Neural cell (in vitro differentiated cells): Measurements from ENCODE around the gene LOXHD1. TPM values are rescaled to one million over a fixed set of nuclear protein-coding genes. Genes with fewer than 3 reads are reported as not detected.

Experiments
- H2AFZ ChIP-seq: fragments of 200-600, 300-800 bp; sonication (generic), shearing (Covaris generic); 2 replicates; pipeline ENCODE4 v1.6.0; 2014; ENCODE audit warnings: low read depth, mild to moderate bottlenecking, antibody characterized with exemption, low read length, moderate library complexity
- H3F3A ChIP-seq: fragments of 200-600 bp; shearing (Covaris generic); 2 replicates; pipeline ENCODE4 v1.6.1; 2016; ENCODE audit warnings: mild to moderate bottlenecking, moderate library complexity, mixed read lengths, antibody characterized with exemption, low read length; ENCODE audit not compliant: insufficient read depth, poor library complexity, severe bottlenecking
- H3K27ac ChIP-seq: fragments of 200-600, 300-800 bp; sonication (generic), shearing (Covaris generic); 2 replicates; pipeline ENCODE4 v1.5.1; 2014; ENCODE audit warnings: mild to moderate bottlenecking, low read length, moderate library complexity
- H3K27me3 ChIP-seq: fragments of 300-800, 200-600 bp; sonication (generic), shearing (Covaris generic); 2 replicates; pipeline ENCODE4 v1.6.0; 2014; ENCODE audit warnings: mild to moderate bottlenecking, low read depth, low read length, moderate library complexity; ENCODE audit not compliant: insufficient read depth
- H3K36me3 ChIP-seq: fragments of 300-800, 200-600 bp; sonication (generic), shearing (Covaris generic); 2 replicates; pipeline ENCODE4 v1.5.1; 2014; ENCODE audit warnings: mild to moderate bottlenecking, antibody characterized with exemption, low read length, moderate library complexity; ENCODE audit not compliant: insufficient read depth
- H3K4me2 ChIP-seq: fragments of 300-800, 200-600 bp; sonication (generic), shearing (Covaris generic); 2 replicates; pipeline ENCODE4 v1.6.0; 2014; ENCODE audit warnings: mild to moderate bottlenecking, low read length
- H3K4me3 ChIP-seq: fragments of 300-800, 200-600 bp; sonication (generic), shearing (Covaris generic); 2 replicates; pipeline ENCODE4 v1.5.1; 2014; ENCODE audit warnings: mild to moderate bottlenecking, low read length, moderate library complexity
- H3K79me2 ChIP-seq: fragments of 200-600 bp; shearing (Covaris generic); replicated peaks from 2 replicates; pipeline ENCODE4 v1.6.0; 2014; ENCODE audit warnings: mild to moderate bottlenecking, low read length, moderate library complexity; ENCODE audit not compliant: insufficient read depth
- H3K9ac ChIP-seq: fragments of 300-800, 200-600 bp; sonication (generic), shearing (Covaris generic); 2 replicates; pipeline ENCODE4 v1.6.1; 2016; ENCODE audit warnings: mild to moderate bottlenecking, low read length, mixed read lengths
- H3K9me2 ChIP-seq: fragments of 200-600 bp; shearing (Covaris generic); 2 replicates; pipeline ENCODE4 v1.6.1; 2016; ENCODE audit warnings: mild to moderate bottlenecking, low read length, mixed read lengths; ENCODE audit not compliant: insufficient read depth
- H3K9me3 ChIP-seq: fragments of 200-600, 300-800 bp; sonication (generic), shearing (Covaris generic); 2 replicates; pipeline ENCODE4 v1.6.1; 2016; ENCODE audit warnings: mild to moderate bottlenecking, mixed run types, low read length, moderate library complexity, mixed read lengths
- H4K20me1 ChIP-seq: fragments of 200-600 bp; shearing (Covaris generic); 2 replicates; pipeline ENCODE4 v1.6.1; 2016; ENCODE audit warnings: mild to moderate bottlenecking, mixed run types; ENCODE audit not compliant: insufficient read depth
- CTCF ChIP-seq: fragments of 450-650 bp; IDR thresholded peaks from 2 replicates; pipeline ENCODE4 v1.5.1; 2014; ENCODE audit warnings: antibody characterized with exemption, mild to moderate bottlenecking, moderate library complexity; ENCODE audit not compliant: poor library complexity, severe bottlenecking
- EP300 ChIP-seq: fragments of 450-650 bp; conservative IDR thresholded peaks from 2 replicates; pipeline ENCODE4 v1.6.1; 2014; ENCODE audit warnings: antibody characterized with exemption, mild to moderate bottlenecking, moderate library complexity; ENCODE audit not compliant: poor library complexity, severe bottlenecking
- EZH2 ChIP-seq: fragments of 200-600, 300-800 bp; shearing (Covaris generic), sonication (generic); IDR thresholded peaks from 2 replicates; pipeline ENCODE4 v1.6.1; 2014; ENCODE audit warnings: antibody characterized with exemption, low read length, borderline replicate concordance, mild to moderate bottlenecking; ENCODE audit not compliant: insufficient read depth, poor library complexity, severe bottlenecking
- MXI1 ChIP-seq: fragments of 450-650 bp; conservative IDR thresholded peaks from 2 replicates; pipeline ENCODE4 v1.6.1; 2014; ENCODE audit warnings: antibody characterized with exemption, mild to moderate bottlenecking; ENCODE audit not compliant: poor library complexity, severe bottlenecking
- POLR2AphosphoS5 ChIP-seq: IDR thresholded peaks from 2 replicates; pipeline ENCODE4 v1.6.1; 2012
- RAD21 ChIP-seq: fragments of 450-650 bp; conservative IDR thresholded peaks from 2 replicates; pipeline ENCODE4 v1.6.1; 2014; ENCODE audit warnings: antibody characterized with exemption, mild to moderate bottlenecking, moderate library complexity
- SMC3 ChIP-seq: fragments of 450-650 bp; conservative IDR thresholded peaks from 2 replicates; pipeline ENCODE4 v1.6.1; 2014; ENCODE audit warnings: antibody characterized with exemption, mild to moderate bottlenecking, moderate library complexity; ENCODE audit not compliant: poor library complexity
- TAF1 ChIP-seq: IDR thresholded peaks from 2 replicates; pipeline ENCODE4 v1.6.1; 2012; ENCODE audit warnings: low read depth
- polyA plus RNA-seq: library from polyadenylated mRNA; depleted of rRNA; stranded (reverse); fragments of >200 nt; gene quantifications from 2 replicates; pipeline ENCODE4 v1.2.3, GENCODE V29; 2014
- TF ChIP-seq, protein P1 (sequence below): IDR thresholded peaks from 2 replicates; pipeline ENCODE4 v1.6.1; 2012; ENCODE audit warnings: borderline replicate concordance

The LOXHD1 gene
- polyA plus RNA-seq, 1 donor from 2014 or later = not detected

DNA sequence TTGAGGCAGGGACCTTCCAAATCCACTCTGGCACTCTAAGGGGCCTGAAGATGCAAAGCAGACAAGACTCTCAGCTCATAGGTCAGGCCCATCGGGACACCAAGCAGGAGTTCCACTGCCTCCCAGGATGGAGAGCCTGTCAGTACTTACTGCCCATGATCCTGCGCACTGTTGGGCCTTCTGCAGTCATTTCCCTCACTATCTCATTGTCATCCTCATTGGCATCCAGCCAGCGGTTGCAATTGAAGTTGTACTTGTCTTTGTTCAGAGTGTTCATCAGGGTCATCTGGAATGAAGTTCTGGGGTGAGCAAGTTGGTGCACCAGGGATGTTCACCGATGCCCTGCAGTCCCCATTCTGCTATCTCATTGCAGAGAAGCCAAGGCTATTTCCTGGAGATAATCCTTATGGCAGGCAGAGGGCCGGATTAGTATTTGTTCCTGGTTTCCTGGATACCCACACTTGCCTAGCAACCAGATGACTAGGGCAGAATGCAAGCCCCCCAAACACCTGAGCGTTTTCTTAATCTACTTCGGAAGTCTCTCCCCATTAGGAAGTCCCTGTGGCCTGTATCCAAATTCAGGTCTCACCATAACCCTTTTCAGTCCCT is 65.1 kb downstream of the LOXHD1 start:
- no peak overlapping the region for H2AFZ ChIP-seq
- no peaks in the 10 kb centered on the region for H3K27me3 ChIP-seq
- H3K79me2 ChIP-seq = no peaks in the 10 kb centered on the region
- no peak overlapping the region for H3K4me3 ChIP-seq
- no peak overlapping the region for H3K4me2 ChIP-seq
- H3K9me3 ChIP-seq = no peaks in the 10 kb centered on the region
- H4K20me1 ChIP-seq = no peaks in the 10 kb centered on the region
- H3K9me2 ChIP-seq = no peaks in the 10 kb centered on the region
- no peaks in the 10 kb centered on the region for H3K36me3 ChIP-seq
- TF ChIP-seq CTCF (no peak), TAF1 (no peak), MXI1 (no peak), EP300 (no peak), POLR2AphosphoS5 (no peak), RAD21 (no peak), SMC3 (no peak)
- TF ChIP-seq, protein P1, sequence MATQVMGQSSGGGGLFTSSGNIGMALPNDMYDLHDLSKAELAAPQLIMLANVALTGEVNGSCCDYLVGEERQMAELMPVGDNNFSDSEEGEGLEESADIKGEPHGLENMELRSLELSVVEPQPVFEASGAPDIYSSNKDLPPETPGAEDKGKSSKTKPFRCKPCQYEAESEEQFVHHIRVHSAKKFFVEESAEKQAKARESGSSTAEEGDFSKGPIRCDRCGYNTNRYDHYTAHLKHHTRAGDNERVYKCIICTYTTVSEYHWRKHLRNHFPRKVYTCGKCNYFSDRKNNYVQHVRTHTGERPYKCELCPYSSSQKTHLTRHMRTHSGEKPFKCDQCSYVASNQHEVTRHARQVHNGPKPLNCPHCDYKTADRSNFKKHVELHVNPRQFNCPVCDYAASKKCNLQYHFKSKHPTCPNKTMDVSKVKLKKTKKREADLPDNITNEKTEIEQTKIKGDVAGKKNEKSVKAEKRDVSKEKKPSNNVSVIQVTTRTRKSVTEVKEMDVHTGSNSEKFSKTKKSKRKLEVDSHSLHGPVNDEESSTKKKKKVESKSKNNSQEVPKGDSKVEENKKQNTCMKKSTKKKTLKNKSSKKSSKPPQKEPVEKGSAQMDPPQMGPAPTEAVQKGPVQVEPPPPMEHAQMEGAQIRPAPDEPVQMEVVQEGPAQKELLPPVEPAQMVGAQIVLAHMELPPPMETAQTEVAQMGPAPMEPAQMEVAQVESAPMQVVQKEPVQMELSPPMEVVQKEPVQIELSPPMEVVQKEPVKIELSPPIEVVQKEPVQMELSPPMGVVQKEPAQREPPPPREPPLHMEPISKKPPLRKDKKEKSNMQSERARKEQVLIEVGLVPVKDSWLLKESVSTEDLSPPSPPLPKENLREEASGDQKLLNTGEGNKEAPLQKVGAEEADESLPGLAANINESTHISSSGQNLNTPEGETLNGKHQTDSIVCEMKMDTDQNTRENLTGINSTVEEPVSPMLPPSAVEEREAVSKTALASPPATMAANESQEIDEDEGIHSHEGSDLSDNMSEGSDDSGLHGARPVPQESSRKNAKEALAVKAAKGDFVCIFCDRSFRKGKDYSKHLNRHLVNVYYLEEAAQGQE = no peak
- H3K9ac ChIP-seq = no peak overlapping the region
- H3K27ac ChIP-seq = no peak overlapping the region
- H3F3A ChIP-seq = no peaks in the 10 kb centered on the region

- Histone ChIP-seq H3K27me3 (no peaks in the 10 kb centered on the region), H3K36me3 (no peaks in the 10 kb centered on the region)
- no peak for TF ChIP-seq RAD21
- no peak for TF ChIP-seq EP300
- TF ChIP-seq MXI1 = no peak
- no peak for TF ChIP-seq SMC3
- TF ChIP-seq, protein P1 = no peak
- no peak for TF ChIP-seq TAF1
- TF ChIP-seq EZH2 = no peak
- no peak for TF ChIP-seq CTCF
- TF ChIP-seq POLR2AphosphoS5 = no peak
Observed at GRCh38 chr18:46590103-46590502, 66.9 kb downstream of the LOXHD1 start.

More at GRCh38 chr18:46590103-46590502, 66.9 kb downstream of the LOXHD1 start:
- H3K9me2 ChIP-seq = no peaks in the 10 kb centered on the region
- no peaks in the 10 kb centered on the region for H4K20me1 ChIP-seq
- H3F3A ChIP-seq = no peaks in the 10 kb centered on the region
- no peaks in the 10 kb centered on the region for H3K79me2 ChIP-seq
- no peak overlapping the region for H3K9ac ChIP-seq
- H3K4me2 ChIP-seq = no peak overlapping the region
- H3K4me3 ChIP-seq = no peak overlapping the region
- H3K9me3 ChIP-seq = no peaks in the 10 kb centered on the region
- H3K27ac ChIP-seq = no peak overlapping the region
- H2AFZ ChIP-seq = no peak overlapping the region
